Activated CD8-positive, alpha-beta memory T cell treated with anti-CD3 and anti-CD28 coated beads, Interleukin-2, amount 50 U/mL, for 24 hours (primary cell): ENCODE results near the gene TIMP2.
"Not testable (repeated sequence)": the region's sequence is repeated elsewhere in the genome, so short reads cannot be mapped to it uniquely, and the experiment has no call there.

Experiments
- DNase-seq: peaks from one replicate; pipeline ENCODE4 v3.0.0-alpha.2; 2020; ENCODE audit errors: extremely low read depth

Gene TIMP2

DNA sequence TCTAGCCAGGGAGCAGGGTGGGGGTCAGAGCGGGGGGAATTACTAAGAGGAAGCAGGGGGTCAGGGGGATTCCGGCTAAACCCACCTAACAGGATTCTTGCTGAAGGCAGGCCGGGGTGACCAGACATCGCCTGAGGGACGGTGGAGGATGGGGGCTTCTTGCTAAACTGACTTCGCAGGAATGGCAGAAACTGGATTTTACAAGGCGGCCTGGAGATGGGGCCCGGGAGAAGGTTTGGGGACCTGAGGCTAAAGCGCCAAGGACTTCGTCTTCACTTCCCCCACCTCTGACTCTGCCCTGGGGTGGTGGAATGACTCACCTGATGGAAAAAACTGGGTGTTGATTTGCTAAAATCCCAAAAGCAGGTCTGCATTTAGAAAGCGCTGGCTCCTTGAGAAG, 31.1 kb upstream of the TIMP2 start:
- DNase-seq = no peak

DNA sequence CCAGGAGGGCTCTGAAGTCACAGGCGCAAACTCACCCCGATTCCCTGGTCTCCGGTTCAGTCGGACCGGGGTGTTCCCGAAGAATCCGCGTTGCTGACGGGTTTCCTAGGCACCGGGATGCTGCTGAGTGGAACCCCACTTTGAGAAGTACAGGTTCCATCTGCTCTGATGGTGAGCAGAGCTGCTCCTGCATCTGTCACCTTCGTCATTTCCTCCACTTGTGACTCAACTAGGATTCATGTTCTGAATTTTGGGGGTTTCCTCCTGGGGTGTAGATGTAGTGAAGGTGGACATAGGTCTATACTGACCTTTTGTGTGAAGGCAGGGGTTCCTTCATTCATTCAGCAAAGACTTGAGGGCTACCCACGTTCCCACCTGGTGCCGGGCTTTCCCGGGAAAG, 29.5 kb upstream of the TIMP2 start:
- DNase-seq = no peak

- no peak for DNase-seq
These were observed 28.5 kb upstream of the TIMP2 start for GRCh38 chr17:78953356-78954350.

DNA sequence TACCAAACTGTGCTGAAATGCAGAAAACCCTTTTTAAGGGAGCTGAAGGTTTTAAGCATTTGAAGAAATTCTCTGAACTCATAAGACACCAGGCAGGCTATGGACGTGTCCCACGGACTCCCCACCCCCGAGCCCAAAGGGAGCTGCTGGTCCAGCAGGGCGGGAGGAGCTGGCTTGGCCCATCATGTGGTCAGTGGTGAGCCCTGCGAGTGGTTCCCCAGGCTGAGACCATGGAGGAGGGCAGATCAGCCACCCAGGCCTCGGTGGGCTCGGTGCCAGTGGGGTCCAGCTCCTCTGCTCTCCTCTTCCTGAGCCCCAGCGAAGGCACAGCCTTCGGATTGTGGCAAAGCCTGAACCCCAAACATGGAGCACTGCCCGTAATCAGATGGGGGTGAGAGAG, 27.5 kb upstream of the TIMP2 start:
- no peak for DNase-seq

DNA sequence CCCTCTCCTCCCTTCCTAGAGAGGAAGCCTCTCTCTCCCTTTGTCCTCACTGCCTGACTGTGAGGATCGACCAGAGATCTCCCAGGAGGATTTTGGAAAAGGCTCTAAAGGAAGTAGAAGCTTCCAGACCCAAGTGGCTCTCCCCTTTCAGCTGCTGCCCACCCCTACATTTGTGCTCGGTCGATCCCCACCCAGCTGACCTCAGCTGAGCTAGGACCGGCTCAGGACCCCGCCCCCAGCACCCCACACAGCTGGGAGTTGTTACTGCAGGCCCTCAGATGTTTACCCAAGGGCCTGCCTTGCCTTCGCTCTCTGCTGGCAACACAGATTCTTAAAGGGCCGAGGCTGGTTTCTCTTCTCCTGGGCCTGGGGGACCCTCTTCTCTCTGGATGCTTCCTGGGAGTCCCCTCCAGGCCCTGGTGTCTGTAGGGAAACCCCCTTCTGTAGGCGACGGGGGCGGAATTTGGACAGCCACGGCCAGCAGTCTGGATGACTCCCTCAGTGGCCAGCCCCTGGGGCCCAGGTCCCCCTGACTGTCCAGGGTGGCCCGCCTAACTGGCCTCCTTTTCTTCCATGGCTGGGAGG, 26.9 kb upstream of the TIMP2 start:
- DNase-seq = no peak

DNA sequence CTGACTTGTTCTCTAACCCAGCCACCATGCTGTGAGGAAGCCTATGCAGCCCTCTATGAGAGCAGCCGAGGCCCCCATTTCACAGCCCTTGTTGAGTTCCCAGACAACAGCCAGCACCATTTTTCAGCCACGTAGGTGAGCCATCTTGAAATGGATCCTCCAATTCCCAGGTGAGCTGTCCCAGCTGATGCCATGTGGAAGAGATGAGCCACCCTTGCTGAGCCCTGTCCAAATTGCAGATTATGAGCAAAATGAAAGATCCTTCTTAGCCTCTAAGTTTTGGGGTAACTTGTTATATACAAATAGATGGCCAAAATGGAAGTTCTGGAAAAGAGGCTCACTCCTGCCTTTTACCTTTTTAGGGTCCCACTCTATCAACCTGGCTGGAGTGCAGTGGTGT, 25.7 kb upstream of the TIMP2 start:
- no peak for DNase-seq

DNA sequence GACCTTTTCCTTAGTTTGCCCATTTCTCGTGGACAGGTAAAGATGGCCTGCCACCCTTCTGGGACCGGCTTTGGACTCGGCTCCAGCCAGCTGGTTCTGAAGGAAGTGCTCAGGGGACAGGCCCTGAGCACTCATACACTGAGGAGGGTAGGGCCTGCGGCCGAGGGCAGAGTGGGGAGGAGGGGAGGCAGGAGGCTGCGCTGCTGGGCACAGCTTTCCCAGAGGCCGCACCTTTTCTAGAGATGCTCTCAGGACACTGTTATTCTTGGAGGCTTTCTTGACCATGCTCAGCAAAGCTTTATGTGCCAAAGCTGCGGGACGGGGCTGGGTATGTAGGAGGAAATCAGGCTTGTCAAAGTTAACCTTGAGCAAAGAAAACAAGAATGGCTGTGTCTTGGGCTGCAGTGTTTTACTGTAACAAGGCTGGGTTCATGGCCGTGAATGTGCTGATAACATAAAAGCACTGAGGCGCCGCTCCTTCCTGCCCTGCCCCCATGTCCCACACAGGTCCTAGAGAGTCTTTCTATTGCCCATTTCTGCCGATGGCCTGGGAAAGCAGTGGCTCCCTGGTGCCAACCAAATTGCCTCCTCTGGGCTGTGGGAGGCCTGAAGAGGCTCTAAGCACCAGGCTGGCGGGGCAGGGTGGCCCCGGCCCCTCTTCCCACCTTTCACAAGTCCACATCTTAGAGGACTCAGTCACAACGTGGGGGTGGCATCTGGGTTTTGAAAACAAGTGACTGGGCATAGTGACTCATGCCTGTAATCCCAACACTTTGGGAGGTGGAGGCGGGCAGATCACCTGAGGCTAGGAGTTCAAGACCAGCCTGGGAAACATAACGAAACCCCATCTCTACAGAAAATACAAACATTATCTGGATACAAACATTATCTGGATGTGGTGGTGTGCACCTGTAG, 22.3 kb upstream of the TIMP2 start:
- DNase-seq = no peak

GRCh38 chr17:78946631-78947030, 21.4 kb upstream of the TIMP2 start:
- DNase-seq = no peak

GRCh38 chr17:78946131-78946530, 20.9 kb upstream of the TIMP2 start:
- DNase-seq = no peak

DNA sequence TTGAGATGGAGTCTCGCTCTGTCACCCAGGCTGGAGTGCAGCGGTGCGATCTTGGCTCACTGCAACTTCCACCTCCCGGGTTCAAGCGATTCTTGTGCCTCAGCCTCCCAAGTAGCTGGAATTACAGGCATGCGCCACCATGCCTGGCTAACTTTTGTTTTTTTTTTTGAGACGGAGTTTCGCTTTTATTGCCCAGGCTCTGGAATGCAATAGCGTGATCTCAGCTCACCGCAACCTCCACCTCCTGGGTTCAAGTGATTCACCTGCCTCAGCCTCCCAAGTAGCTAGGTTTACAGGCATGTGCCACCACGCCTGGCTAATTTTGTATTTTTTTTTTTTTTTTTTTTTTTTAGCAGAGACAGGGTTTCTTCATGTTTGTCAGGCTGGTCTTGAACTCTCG, 20.3 kb upstream of the TIMP2 start:
- not testable (repeated sequence) for DNase-seq

- no peak for DNase-seq
These were observed 19.8 kb upstream of the TIMP2 start for GRCh38 chr17:78944956-78945355.

DNA sequence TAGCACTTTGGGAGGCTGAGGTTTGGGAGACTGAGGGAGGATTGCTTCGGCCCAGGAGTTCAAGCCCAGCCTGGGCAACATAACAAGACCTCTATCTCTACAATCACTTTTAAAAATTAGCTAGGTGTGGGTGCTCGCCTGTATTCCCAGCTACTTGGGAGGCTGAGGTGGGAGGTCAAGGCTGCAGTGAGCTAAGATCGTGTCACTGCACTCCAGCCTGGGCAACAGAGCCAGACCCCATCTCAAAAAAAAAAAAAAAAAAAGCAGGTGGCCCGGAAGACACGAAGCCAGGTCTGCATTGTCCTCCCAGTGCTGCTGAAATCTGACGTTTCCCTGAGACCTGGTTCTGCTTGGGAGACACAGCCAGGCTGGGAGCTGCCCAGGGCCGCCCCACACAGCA, 18.8 kb upstream of the TIMP2 start:
- no peak for DNase-seq

GRCh38 chr17:78940708-78941107, 15.5 kb upstream of the TIMP2 start:
- no peak for DNase-seq

DNA sequence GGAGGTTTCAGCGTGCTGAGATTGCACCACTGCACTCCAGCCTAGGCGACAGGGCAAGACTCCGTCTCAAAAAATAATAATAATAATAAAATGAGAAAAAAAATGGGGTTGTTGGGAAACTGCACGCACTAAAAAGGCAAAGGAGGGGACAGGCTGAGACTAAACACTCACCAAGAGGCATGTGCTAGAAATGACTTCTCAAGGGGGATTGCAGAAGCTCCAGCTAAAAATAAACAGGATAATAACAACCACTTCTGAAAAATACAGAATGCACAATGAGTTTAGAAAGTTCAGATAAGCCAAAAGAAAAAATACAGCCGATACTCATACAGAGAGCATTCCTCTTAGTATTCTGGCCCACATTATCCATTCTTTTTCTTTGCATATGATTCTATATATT, 15.1 kb upstream of the TIMP2 start:
- no peak for DNase-seq

- DNase-seq = no peak
These were observed 14.4 kb upstream of the TIMP2 start for GRCh38 chr17:78939615-78940014.

DNA sequence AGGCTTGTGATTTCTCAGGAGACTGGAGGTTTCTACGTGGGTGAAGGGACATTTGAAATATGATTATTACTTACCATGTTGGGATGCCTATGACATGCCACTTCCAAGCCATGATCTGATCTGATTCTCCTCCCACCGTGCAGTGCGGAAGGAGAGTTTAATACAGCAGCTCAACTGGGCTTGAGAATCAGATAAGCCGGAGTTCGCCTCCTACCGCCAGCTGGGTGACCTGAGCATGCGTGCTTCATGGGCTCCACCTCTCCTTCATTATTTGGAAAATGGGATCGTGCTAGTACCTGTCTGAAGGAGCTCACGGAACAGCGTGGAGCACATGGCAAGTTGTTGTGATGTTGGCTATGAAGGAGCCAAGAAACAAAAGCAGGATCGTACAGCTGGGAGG, 12.4 kb upstream of the TIMP2 start:
- no peak for DNase-seq

- no peak for DNase-seq
These were observed 10.5 kb upstream of the TIMP2 start for GRCh38 chr17:78935419-78936323.

- DNase-seq = no peak
These were observed 9.7 kb upstream of the TIMP2 start for GRCh38 chr17:78934681-78935418.

DNA sequence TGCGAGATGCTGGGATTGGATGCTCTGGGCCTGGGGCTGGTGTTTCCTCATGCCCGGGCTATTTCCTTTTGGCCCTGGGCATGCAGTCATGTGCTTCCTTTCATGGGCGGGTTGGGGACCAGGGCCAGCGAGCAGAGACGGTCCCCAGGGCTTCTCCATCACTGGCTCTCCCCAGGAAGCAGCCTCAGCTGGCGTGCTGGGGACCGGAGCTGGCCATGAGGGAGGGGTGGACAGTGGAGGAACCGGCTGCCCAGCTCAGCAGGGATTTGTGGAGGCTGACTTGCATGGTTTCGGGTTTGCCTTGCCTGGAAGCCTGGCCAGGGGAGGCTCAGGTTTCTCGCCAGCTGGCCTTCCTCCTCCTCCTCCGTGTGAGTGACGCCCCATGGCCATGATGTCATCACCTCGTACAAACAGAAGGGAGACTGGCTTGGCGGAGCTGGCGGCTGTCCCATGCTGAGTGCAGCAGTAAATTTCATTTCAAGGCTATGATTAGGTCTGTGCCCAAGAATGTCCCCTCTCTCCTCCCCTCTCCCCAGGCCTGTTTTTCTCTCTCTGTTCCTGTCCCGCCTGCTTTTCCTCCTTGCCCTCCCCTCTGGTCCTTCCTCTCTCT, 8.9 kb upstream of the TIMP2 start:
- no peak for DNase-seq
